Measurements from ENCODE around the gene OR4F17. TPM values are rescaled to one million over a fixed set of nuclear protein-coding genes. Genes with fewer than 3 reads are reported as not detected.
"Not testable (repeated sequence)": the region's sequence is repeated elsewhere in the genome, so short reads cannot be mapped to it uniquely, and the experiment has no call there.

Gene OR4F17
- polyA plus RNA-seq (2011; rRNA removed) (not detected in 2 replicates), polyA minus RNA-seq (2011; rRNA and poly(A)+ RNA removed) (not detected in 2 replicates)

GRCh38 chr19:106804-107203 lies at the start of gene OR4F17:
TSS of gene OR4F17 (plus strand) at chr19:107104. CDS start at chr19:110679, 3,575 bp downstream.
- POLR2A ChIA-PET; CTCF ChIA-PET; DNase-seq (ENCODE audit: low read depth): not testable (repeated sequence)

DNA sequence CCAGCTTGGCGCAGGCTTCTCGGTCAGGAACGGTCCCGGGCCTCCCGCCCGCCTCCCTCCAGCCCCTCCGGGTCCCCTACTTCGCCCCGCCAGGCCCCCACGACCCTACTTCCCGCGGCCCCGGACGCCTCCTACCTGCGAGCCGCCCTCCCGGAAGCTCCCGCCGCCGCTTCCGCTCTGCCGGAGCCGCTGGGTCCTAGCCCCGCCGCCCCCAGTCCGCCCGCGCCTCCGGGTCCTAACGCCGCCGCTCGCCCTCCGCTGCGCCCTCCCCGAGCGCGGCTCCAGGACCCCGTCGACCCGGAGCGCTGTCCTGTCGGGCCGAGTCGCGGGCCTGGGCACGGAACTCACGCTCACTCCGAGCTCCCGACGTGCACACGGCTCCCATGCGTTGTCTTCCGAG lies 36.1 kb upstream of the OR4F17 start:
- H3K36me3 ChIP-seq (ENCODE audit: control insufficient read depth, insufficient read depth, low read length); H3K4me3 ChIP-seq (ENCODE audit: low read depth, low read length); POLR2A ChIA-PET; CTCF ChIA-PET; DNase-seq (ENCODE audit: low read depth); H3K27me3 ChIP-seq (ENCODE audit: control insufficient read depth, insufficient read depth, low read length): not testable (repeated sequence)

More at GRCh38 chr19:106804-107203, at the start of gene OR4F17:
- not testable (repeated sequence) for H3K36me3 ChIP-seq (ENCODE audit: control insufficient read depth, insufficient read depth, low read length); H3K27me3 ChIP-seq (ENCODE audit: control insufficient read depth, insufficient read depth, low read length); H3K4me3 ChIP-seq (ENCODE audit: low read depth, low read length)

GRCh38 chr19:82864-83263 lies 24.0 kb upstream of the OR4F17 start:
- H3K4me3 ChIP-seq (ENCODE audit: low read depth, low read length); H3K36me3 ChIP-seq (ENCODE audit: control insufficient read depth, insufficient read depth, low read length); H3K27me3 ChIP-seq (ENCODE audit: control insufficient read depth, insufficient read depth, low read length); POLR2A ChIA-PET; DNase-seq (ENCODE audit: low read depth); CTCF ChIA-PET: not testable (repeated sequence)

GRCh38 chr19:83626-84025 lies 23.3 kb upstream of the OR4F17 start:
- H3K4me3 ChIP-seq (ENCODE audit: low read depth, low read length); POLR2A ChIA-PET; H3K27me3 ChIP-seq (ENCODE audit: control insufficient read depth, insufficient read depth, low read length); H3K36me3 ChIP-seq (ENCODE audit: control insufficient read depth, insufficient read depth, low read length); DNase-seq (ENCODE audit: low read depth); CTCF ChIA-PET: not testable (repeated sequence)

DNA sequence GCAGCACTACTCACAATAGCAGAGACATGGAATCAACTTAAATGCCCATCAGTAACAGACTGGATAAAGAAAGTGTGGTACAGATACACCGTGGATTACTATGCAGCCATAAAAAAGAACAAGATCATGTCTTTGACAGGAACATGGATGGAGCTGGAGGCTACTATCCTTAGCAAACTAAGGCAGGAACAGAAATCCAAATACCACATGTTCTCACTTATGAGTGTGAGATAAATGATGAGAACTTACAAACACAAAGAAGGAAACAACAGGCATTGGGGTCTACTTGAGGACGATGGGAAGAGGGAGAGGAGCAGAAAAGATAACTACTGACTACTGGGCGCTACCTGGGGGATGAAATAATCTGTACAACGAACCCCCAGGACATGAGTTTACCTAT lies 16.2 kb upstream of the OR4F17 start:
- H3K27me3 ChIP-seq (ENCODE audit: control insufficient read depth, insufficient read depth, low read length); H3K36me3 ChIP-seq (ENCODE audit: control insufficient read depth, insufficient read depth, low read length); H3K4me3 ChIP-seq (ENCODE audit: low read depth, low read length); DNase-seq (ENCODE audit: low read depth); POLR2A ChIA-PET; CTCF ChIA-PET: not testable (repeated sequence)

- H3K36me3 ChIP-seq (ENCODE audit: control insufficient read depth, insufficient read depth, low read length); H3K27me3 ChIP-seq (ENCODE audit: control insufficient read depth, insufficient read depth, low read length); CTCF ChIA-PET; H3K4me3 ChIP-seq (ENCODE audit: low read depth, low read length); POLR2A ChIA-PET; DNase-seq (ENCODE audit: low read depth): not testable (repeated sequence)
Observed at GRCh38 chr19:94794-95193, 12.1 kb upstream of the OR4F17 start.

- POLR2A ChIA-PET; CTCF ChIA-PET; H3K4me3 ChIP-seq (ENCODE audit: low read depth, low read length); H3K27me3 ChIP-seq (ENCODE audit: control insufficient read depth, insufficient read depth, low read length); H3K36me3 ChIP-seq (ENCODE audit: control insufficient read depth, insufficient read depth, low read length); DNase-seq (ENCODE audit: low read depth): not testable (repeated sequence)
Observed at GRCh38 chr19:97647-98046, 9.3 kb upstream of the OR4F17 start.

DNA sequence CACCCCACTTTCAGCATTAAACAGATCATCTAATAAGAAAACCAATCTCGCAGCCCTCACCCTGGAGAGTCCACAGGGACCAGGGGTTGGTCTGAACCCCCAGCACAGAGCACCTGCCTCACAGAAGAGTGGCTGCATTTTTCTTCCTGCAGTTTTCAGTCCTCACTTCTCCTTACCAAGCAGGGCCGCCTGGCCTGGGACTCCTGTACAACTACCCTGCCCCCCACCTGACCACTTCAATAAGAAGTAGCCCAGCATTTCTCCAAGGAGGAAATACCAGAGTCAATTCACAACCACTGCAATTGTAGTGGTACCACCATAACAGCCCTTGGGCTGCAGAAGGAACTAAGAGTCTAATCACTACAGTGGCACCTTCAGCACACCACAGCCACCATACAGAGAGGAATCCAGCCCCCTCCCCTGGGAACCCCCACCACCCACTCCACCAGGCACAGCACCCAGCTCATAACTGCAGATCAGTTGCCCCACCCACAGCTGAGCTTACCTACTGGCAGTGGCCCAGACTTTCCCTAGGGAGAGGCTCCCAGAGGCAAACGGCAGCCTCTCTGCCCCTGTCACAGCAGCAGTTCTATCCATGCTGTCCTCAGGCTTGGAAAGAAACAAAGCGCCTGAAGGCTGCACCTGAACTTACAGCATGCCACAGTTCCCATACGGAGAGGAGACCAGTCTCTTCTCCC lies 13.7 kb downstream of the OR4F17 start:
- CTCF ChIA-PET; H3K36me3 ChIP-seq (ENCODE audit: control insufficient read depth, insufficient read depth, low read length); POLR2A ChIA-PET; H3K4me3 ChIP-seq (ENCODE audit: low read depth, low read length); DNase-seq (ENCODE audit: low read depth); H3K27me3 ChIP-seq (ENCODE audit: control insufficient read depth, insufficient read depth, low read length): not testable (repeated sequence)

Other genes with a start within 250 kb of the OR4F17 start
- gene PLPP2, start 184.3 kb downstream of the OR4F17 start, polyA plus RNA-seq (2011; rRNA removed): 3.8 and 6.7 TPM in 2 replicates
- gene MIER2, start 237.7 kb downstream of the OR4F17 start, polyA plus RNA-seq (2011; rRNA removed): 14.8 and 16.2 TPM in 2 replicates

Measured in BJ (cell line).